Lower leg skin (tissue), 4 donors: ENCODE results near the gene RAB42. TPM values are rescaled to one million over a fixed set of nuclear protein-coding genes. Genes with fewer than 3 reads are reported as not detected.
"Not testable (repeated sequence)": the region's sequence is repeated elsewhere in the genome, so short reads cannot be mapped to it uniquely, and the experiment has no call there.

Source experiments
- DNase-seq, 2 donors: peaks; one replicate each; pipeline ENCODE4 v3.0.0-alpha.2; 2019; ENCODE audit warnings: low spot score in 2 of 2
- H3K4me3 ChIP-seq: fragments of 200-600 bp; sonication (generic); 2 replicates; pipeline ENCODE4 v1.5.1; 2017; ENCODE audit warnings: mild to moderate bottlenecking, low read depth; ENCODE audit not compliant: poor library complexity, severe bottlenecking
- POLR2A ChIP-seq, 2 donors: fragments of 450-650 bp; IDR thresholded peaks; one replicate each; pipeline ENCODE4 v1.6.1; 2016 to 2017; ENCODE audit warnings: antibody characterized with exemption in 2 of 2, mild to moderate bottlenecking in 1 of 2, moderate library complexity in 1 of 2
- WGBS, 2 donors: methylation state at CpG; one replicate each; pipeline ENCODE4 v1.1.5; 2018; 5-methylcytosine and 5-hydroxymethylcytosine counted together
- intact Hi-C: fragments of 100-400 bp; cut with DNase I; formaldehyde crosslinking; loops from one replicate; pipeline ENCODE4 v1.15.0; 2023; ENCODE audit warnings: low total_unique reads
- total RNA-seq, 4 donors: library from RNA; depleted of rRNA; stranded (reverse); fragments of >200 nt; gene quantifications; one replicate each; pipeline ENCODE4 v1.1.0, GENCODE V29; 2016
- TF ChIP-seq, protein P1 (sequence below), 3 donors: fragments of 450-650 bp; IDR thresholded peaks; one replicate each; pipeline ENCODE4 v1.5.1; 2016; ENCODE audit warnings: antibody characterized with exemption in 3 of 3, mild to moderate bottlenecking in 3 of 3, moderate library complexity in 2 of 3

The RAB42 gene
- total RNA-seq, 4 donors from 2014 or later, result 1.0 TPM; not detected in 3

DNA sequence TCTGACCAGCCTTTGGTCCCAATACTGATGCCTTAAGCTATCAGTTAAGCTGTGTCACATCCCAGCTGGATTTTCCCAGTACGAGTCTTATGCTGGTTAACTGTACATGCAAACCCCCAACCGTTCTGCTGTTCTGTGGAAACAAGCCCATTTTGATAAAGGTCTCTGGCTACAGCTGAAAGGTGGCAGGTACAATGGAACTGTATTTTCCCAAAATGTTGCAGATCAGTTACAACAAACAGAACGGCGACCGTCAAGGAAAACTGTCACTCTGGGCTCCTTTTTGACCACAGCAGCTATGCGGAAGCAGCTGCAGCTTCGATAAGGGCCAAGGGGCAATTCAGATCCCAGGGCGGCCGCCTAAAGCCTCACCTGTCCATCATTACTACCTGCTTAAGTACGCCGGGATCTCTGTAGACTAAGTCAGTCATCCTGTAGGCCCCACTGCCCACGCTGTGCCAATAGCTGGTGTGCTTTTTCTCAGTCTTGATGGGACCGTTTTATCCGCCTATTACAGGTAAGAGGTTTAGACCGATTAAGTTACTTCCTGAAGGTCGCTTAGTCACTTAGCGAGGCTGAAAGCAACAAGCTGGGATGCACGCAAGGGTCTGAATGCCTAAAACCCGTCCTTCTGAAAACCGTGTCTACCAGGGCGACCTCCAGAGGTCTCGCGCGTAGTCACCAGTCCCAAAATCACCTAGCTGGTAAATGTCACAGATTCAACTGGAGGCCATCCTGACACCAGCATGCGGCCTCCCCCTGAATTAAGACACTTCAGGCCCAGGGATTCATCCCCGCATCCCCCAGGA is 11.1 kb upstream of the RAB42 start:
- H3K4me3 ChIP-seq, result peak overlapping the region; percentile 95
- peak; percentile 35 to 86 for DNase-seq
- WGBS, 2 donors, result 1 to 2% methylated on average over 15 to 24 of the region's 26 CpGs
- TF ChIP-seq, protein P1, sequence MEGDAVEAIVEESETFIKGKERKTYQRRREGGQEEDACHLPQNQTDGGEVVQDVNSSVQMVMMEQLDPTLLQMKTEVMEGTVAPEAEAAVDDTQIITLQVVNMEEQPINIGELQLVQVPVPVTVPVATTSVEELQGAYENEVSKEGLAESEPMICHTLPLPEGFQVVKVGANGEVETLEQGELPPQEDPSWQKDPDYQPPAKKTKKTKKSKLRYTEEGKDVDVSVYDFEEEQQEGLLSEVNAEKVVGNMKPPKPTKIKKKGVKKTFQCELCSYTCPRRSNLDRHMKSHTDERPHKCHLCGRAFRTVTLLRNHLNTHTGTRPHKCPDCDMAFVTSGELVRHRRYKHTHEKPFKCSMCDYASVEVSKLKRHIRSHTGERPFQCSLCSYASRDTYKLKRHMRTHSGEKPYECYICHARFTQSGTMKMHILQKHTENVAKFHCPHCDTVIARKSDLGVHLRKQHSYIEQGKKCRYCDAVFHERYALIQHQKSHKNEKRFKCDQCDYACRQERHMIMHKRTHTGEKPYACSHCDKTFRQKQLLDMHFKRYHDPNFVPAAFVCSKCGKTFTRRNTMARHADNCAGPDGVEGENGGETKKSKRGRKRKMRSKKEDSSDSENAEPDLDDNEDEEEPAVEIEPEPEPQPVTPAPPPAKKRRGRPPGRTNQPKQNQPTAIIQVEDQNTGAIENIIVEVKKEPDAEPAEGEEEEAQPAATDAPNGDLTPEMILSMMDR (IDR thresholded peaks at IDR 0.05), result no peak
- TF ChIP-seq POLR2A (IDR thresholded peaks at IDR 0.05), result no peak
- intact Hi-C loops, result no loop called here

DNA sequence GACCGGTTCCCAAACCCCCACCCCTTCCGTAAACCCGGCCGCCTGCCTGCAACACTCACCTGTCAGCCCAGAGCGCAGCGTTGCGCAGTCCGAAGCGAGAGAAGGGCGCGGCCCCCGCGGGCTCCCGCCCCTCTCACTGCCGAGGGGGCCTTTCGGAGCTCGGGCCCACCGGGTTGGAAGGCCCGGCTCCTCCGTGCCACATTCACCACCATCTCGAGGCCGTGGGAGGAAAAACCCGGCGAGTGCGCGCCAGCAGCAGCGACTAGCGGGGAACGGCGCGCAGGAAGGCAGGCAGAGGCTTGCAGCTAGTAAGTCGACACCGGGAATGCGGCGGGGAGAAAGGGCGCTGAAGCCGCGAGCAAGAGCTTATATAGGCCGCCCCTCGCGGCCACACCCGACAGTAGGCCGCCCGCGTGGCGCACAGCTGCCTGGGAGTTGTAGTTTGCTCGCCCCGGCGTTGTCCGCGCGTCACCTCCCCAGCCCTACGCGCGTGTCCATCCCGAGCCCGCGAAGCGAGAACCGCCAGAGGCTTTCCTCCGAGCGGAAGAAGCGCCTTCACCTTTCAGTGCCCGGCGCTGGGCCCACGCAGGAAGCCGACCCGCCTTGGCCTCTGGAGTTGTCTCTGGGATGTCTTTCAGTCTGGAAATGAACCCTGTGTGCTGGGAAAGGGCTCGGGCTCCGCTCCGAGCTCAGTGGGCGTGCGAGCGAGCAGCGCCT is 10.4 kb upstream of the RAB42 start:
- intact Hi-C loops, result no loop called here
- TF ChIP-seq POLR2A (IDR thresholded peaks at IDR 0.05), result no peak
- TF ChIP-seq, protein P1 (IDR thresholded peaks at IDR 0.05), result peak in 1 of 3 donors; percentile 22
- H3K4me3 ChIP-seq, result peak overlapping the region; percentile 95
- peak; percentile 95 to 99 for DNase-seq
- 0% methylated on average over 40 to 48 of the region's 75 CpGs for WGBS, 2 donors

DNA sequence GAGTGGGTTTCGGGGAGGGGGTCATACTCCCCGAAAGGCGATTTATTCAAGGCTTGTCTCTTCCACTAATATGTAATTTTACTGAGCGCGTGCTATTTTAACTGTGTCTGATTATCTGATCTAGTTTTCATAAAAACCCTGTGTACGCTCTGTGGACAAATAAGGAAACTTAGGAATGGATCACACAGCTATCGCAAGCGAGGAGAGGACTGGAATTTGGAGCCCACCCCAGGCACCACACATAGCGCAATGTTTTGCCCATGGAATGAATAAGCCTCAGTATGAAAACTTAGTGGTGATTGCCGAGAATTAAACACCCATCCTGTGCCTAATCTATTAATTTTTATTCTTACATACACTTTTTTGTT is 9.8 kb upstream of the RAB42 start:
- peak overlapping the region; percentile 95 for H3K4me3 ChIP-seq
- 0% methylated on average over 10 of the region's 10 CpGs for WGBS, 2 donors
- no peak for TF ChIP-seq POLR2A (IDR thresholded peaks at IDR 0.05)
- TF ChIP-seq, protein P1 (IDR thresholded peaks at IDR 0.05), result no peak
- DNase-seq, result no peak
- intact Hi-C loops, result no loop called here

DNA sequence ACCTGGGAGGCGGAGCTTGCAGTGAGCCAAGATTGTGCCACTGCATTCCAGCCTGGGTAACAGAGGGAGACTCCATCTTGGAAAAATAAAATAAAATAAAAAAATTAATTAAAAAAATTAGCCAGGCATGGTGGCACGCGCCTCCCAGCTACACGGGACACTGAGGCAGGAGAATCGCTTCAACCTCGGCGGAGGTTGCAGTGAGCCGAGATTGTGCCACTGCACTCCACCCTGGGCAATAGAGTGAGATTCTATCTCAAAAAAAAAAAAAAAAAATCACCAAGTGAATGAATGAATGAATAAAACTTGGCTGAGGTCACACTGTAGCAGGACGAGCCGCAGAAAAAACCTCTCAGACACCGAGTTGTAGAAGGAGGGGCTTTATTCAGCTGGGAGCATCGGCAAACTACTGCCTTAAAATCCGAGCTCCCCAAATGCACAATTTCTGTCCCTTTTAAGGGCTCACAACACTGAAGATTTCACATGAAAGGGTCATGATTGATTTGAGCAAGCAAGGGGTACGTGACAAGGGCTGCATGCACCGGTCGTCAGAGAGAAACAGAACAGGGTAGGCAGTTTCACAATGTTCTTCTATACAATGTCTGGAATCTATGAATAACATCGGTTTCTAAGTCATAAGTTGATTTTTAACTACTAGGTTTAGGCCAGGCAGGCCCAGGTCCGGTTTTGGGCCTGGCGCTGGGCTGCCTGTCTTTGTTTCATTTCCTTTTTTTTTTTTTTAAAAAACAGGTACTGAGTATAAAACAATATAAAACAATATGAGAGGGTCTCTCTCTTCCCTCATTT is 5.3 kb upstream of the RAB42 start:
- WGBS, 2 donors, result 93 to 94% methylated on average over 19 of the region's 19 CpGs
- H3K4me3 ChIP-seq, DNase-seq, intact Hi-C loops: not testable (repeated sequence)

DNA sequence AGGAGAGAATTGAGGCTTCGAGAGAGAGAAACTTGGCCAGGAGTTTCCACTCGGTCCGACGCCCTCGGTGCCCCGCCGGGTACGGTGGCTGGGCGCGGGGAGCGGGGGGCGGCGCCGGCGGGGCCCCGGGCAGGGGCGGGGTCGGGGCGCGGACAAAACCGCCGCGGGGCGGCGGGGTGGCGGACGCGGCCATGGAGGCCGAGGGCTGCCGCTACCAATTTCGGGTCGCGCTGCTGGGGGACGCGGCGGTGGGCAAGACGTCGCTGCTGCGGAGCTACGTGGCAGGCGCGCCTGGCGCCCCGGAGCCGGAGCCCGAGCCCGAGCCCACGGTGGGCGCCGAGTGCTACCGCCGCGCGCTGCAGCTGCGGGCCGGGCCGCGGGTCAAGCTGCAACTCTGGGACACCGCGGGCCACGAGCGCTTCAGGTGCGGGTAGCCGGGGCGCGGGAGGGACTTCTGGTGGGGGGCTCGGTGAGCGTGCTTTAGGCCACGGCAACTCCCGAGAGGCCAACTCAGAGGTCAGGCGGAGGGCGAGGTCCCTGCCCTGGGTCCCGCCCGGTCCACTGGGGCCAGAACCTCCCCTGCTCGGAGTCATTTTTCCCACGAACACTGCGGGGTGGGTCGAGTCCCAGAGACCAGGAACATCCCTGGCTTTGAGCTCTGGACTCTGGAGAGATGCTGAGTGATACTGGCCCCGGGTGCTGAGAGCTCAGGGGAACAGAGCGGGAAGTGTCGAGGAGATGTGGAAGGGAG is 431 bp downstream of the RAB42 start:
- intact Hi-C loops, result loop anchor here (10.0 kb wide), 1 partner anchor 68 kb away; no protein-coding TSS in a partner anchor
- 6 to 10% methylated on average over 34 to 53 of the region's 81 CpGs for WGBS, 2 donors
- TF ChIP-seq, protein P1 (IDR thresholded peaks at IDR 0.05), result no peak
- no peak for TF ChIP-seq POLR2A (IDR thresholded peaks at IDR 0.05)
- H3K4me3 ChIP-seq, result peak overlapping the region; percentile 19
- DNase-seq, result no peak

DNA sequence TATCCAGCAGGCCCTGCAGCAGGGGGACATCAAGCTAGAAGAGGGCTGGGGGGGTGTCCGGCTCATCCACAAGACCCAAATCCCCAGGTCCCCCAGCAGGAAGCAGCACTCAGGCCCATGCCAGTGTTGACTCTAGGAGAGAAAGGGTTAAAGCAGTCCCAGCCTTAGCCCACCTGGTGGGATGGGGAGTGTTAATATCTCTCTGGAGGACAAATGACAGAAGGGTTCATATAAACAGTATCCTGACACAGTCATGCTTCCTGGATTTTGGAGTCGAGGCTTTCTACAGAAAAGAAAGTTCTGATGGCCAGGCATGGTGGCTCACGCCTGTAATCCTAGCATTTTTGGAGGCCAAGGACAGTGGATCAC is 1.9 kb downstream of the RAB42 start:
- intact Hi-C loops, result loop anchor here (10.0 kb wide), 1 partner anchor 69 kb away; no protein-coding TSS in a partner anchor
- DNase-seq, H3K4me3 ChIP-seq: not testable (repeated sequence)
- WGBS, 2 donors, result 86 to 88% methylated on average over 3 of the region's 3 CpGs

DNA sequence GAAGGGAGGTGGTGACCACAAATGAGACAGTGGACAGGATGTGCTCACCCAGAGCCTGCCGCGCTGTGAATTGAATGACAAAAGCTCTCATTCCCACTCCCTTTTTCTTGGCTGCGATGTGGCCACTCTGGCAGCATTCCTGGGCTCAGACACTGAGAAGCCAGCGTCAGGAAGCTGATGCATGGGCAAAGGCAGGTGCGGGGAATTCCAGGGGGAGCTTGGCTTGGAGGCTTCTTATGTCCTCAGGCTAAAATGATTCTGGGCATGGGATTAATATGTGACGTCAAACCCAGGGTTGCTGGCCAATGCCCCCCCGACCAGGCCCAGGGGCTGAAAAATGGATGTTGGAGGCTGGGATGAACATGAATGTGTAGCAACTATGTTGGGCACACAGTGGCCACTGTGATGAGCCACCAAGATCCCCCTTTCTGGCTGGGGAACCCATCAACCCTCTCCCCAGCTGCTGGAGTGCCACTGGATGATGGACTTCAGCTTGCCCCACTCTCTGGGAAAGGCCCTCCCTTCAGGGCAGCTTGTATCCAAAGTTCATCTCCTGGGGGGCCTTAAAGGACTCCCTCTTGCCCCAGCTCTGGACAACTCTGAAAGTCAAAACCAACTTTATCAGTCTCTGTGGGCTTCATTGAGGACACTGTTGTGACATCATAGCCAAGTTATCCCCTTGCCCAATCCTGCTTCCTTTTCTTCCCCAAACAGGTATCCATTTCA is 2.8 kb downstream of the RAB42 start:
- 25 to 35% methylated on average over 7 of the region's 7 CpGs for WGBS, 2 donors
- intact Hi-C loops, result loop anchor here (10.0 kb wide), 1 partner anchor 70 kb away; no protein-coding TSS in a partner anchor
- DNase-seq, H3K4me3 ChIP-seq: not testable (repeated sequence)
